HTR-8/SVneo (cell line): ENCODE measurements around the gene STXBP4.

Source experiments
- DNase-seq: peaks from one replicate; pipeline ENCODE4 v3.0.0; 2011; ENCODE audit warnings: low spot score, mixed read lengths; ENCODE audit not compliant: insufficient read length
- FAIRE-seq: peaks from 2 replicates; lab custom pipeline; 2011; peaks lifted over from hg19 to GRCh38; lab: Jason Lieb, UNC

The STXBP4 gene

DNA sequence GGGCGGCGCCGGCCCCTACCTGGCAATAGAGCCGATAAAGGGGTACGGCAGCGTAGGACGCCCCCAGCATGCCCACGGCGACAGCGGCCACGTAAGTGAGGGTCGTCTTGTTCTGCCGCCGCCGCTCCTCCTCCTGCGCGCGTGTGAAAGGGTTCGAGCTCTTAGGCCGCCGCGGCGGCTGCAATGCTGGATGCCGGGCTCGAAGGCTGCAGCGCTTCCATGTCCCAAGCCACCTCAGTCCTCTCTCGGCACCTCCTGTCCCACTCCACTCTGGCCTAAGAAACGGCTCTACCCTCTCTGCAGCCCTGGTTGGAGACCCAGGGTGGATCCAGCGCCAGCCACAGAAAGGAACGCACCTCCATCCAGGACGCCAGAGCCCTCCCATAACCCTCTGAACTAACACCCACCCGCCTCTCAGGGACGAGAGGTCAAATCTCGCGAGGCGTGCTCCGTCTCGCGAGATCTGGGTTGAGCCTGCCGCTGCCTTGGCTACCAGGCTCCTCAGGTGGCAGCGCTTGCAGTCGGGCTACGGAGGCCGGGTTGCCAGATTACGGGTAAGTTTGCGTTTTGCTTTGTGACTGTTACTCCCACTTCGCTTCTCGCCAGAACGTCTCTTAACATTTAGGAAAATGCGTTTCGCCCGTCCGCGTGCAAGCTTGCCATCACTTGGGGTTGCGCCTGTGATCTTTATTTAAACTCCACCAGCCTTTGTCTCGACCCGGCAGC is at the start of gene STXBP4, which contains the start of gene COX11:
Gene STXBP4 (plus strand): TSS at position 504 of the 726 bp plus-strand sequence. CDS start 17,455 bp downstream, outside the sequence.
Gene COX11 (minus strand): TSS at position 393 of the 726 bp plus-strand sequence. CDS start 8 bp downstream, at position 385.
- FAIRE-seq (peak; percentile 89), DNase-seq (peak; percentile 99)

- DNase-seq = no peak
- FAIRE-seq = no peak
Observed at GRCh38 chr17:54919425-54919824, 49.1 kb upstream of the STXBP4 start.

DNA sequence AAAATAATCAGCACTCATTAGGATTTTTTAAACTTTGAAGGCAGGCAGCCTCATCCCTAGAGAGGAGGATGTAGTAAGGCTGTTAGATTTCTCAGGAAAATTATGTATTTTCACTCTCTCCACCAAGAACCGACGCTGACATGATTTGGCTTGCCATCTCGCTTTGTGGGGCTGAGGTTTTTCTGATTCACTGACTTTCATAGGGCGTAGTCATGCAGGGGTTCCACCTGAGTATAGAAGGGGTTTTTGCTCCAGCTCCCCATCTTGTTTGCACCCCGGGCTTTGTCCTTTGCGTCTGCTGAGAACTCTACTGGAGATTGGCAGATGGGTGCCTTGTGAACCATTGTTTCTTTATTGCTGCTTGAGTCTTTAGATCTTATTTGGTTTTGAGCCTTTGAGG is 47.7 kb upstream of the STXBP4 start:
- FAIRE-seq (no peak), DNase-seq (no peak)

DNA sequence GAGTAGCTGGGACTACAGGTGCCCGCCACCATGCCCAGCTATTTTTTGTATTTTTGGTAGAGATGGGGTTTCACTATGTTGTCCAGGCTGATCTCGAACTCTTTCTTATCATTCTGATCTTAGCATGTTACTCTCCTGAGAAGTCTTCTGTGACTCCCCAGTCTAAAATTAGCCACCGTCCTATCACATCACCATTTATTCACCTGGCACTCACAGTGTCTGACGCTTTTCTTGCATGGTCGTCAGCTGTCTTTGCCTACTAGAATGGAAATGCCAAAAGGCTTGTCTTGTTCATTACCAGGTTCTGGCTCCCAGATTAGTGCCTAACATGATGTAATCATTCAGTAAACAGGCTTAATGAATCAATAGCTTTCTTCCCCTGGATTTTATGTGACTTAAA is 44.2 kb upstream of the STXBP4 start:
- FAIRE-seq (no peak), DNase-seq (no peak)

DNA sequence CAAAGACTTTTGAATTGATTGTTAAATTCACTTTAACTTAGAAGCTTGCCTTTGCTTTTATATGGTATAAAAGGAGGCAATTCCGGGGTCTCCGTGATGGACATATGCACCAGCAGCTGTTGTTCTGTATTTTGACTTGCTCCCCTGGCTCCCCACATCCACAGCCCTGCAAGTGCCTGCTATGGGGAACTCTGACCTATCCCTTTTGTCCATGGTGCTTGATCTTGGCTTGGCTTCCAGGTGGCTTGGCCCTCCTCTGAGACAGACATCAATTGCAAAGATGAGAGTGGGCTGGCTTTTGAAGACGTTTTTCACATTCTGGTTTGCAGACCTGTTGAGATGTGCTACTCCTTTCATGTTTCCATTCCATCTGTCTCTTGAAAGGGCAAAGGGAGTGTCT is 41.0 kb upstream of the STXBP4 start:
- FAIRE-seq (no peak), DNase-seq (no peak)

DNA sequence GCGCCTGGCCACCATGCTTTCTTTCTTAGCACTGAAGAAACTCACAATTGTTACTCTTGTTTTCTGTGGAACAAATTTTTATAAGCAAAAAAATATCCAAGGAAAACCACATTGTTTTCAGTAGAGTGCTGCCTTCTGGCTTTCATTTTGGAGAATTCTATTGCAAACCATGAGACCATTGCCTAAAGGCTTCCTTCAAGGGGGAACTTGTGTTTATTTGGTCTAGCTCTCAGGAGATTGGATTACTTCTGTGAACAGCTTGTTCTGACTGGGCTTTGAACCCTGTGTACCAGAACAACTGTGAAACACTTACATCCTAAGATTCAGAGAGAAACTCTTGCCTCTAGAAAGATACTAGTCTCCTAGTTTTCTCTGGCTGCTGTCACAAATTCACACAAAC is 35.9 kb upstream of the STXBP4 start:
- no peak for DNase-seq
- no peak for FAIRE-seq

GRCh38 chr17:54933921-54934320 is 34.6 kb upstream of the STXBP4 start:
- FAIRE-seq (no peak), DNase-seq (no peak)

GRCh38 chr17:54935471-54935870 is 33.1 kb upstream of the STXBP4 start:
- no peak for FAIRE-seq

DNA sequence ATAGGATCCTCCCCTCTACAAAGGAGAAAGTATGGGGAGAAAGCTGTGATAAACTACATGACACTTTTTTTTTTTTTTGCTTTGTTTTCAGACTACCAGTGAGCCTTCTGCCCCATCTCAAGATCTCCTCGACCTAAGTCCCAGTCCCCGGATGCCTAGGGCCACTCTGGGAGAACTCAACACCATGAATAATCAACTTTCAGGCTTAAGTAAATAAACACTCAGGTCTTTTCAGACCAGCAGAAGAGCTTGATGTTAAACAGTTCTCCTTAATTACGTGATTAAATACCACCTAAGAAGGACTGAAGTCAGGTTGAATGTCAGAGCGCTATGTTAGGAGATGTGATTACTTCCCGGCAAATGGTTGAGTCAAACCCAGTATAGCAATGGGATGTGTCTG is 31.5 kb upstream of the STXBP4 start:
- FAIRE-seq (no peak), DNase-seq (no peak)

More at GRCh38 chr17:54935471-54935870, 33.1 kb upstream of the STXBP4 start:
- no peak for DNase-seq

DNA sequence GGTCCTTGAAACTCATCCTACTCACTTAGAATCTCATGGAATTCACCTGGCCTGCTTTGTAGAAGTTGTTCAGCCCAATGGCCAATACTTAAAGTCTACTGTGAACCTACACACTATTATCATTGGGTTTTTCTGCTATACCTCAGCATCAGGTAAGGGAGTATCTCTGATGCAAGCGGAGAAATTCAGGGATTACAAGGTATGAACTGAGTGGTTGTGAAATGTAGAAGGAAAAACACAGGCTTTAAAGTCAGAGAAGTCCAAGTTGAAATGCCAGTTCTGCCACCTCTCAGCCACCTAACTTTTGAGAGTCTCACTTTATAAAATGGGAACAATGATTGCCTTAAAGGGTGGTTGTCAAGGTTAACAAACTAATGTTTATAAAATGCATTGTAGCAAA is 31.1 kb upstream of the STXBP4 start:
- no peak for FAIRE-seq

GRCh38 chr17:54941285-54941684 is 27.3 kb upstream of the STXBP4 start:
- FAIRE-seq = no peak
- no peak for DNase-seq

More for the DNA sequence above, 31.1 kb upstream of the STXBP4 start:
- no peak for DNase-seq

- FAIRE-seq (no peak), DNase-seq (no peak)
Observed at GRCh38 chr17:54944796-54945195, 23.8 kb upstream of the STXBP4 start.

- no peak for FAIRE-seq
- no peak for DNase-seq
Observed at GRCh38 chr17:54945231-54945630, 23.3 kb upstream of the STXBP4 start.

DNA sequence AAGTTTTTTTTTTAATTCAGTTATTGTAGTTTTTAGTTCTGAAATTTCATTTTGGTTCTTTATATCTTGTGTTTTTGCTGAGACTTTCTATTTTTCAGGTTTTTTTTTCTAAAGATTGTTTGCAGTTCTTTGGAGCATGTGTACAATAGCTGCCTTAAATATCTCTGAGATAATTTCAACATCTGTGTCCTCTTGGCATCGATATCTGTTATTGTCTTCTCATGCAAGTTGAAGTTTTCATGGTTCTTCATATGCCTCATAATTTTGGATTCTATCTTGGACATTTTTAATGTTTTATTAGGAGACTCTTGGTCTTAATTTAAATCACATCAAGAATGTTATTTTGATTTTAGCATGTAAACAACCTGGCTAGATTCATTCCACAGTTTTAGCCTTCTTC is 22.9 kb upstream of the STXBP4 start:
- FAIRE-seq = no peak

DNA sequence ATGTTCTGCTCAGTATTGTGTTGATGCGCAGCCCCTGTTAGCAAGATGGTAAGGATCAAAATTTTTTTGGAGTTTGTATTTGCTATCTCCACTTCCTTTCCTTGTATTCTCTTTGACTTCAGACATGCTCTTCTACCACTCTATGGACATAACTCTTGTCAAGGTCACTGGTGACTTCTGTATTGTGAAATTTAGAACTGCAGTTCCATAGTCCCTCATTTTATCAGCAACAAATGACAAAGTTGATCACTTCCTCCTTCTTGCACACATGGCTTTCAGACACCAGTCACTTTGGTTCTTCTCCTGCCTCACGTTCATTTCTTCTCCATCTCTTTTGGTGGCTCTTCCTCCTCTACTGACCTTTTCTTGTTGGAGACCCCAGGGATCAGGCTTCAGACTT is 21.2 kb upstream of the STXBP4 start:
- DNase-seq (no peak), FAIRE-seq (no peak)

More for the DNA sequence above, 22.9 kb upstream of the STXBP4 start:
- DNase-seq = no peak

GRCh38 chr17:54948380-54948779 is 20.2 kb upstream of the STXBP4 start:
- DNase-seq (peak; percentile 64), FAIRE-seq (peak; percentile 76)

DNA sequence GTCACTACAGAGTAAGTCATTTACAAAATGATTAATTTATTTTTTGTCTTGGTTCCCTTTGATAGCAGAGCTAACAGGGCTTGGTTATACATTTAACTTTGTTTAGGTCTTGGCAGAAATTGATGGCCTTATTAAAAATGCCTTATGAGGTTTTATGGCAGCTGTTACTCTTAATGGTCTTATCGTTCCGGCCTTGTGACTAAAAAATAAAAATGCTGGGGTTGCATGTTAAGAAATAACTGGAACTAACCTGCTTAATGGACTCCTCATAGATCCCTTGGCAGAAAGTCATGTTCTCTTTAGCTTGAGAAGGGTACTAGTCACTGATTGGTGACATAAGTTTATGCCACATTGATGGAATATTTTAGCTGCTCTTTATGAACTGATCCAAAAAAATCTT is 18.4 kb upstream of the STXBP4 start:
- FAIRE-seq (no peak), DNase-seq (no peak)

DNA sequence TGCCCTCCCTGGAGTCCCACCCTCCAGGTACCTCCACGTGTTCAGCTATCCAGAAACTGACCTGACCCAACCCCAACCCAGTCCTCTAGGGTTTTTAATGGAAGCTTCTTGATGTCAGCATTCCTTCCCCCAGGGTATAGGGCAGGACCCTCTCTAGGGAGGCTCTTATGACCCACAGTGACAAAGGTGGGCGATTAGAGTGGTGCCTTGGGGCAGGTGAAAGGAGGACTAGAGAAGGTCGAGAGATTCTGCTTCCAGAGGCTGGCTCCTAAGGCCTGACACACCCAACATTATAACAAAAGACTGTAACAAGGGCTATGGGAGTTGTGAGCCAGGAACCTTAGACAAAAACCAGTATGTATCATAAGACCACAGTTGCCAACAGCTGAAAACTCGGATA is 17.3 kb upstream of the STXBP4 start:
- no peak for DNase-seq
- no peak for FAIRE-seq

DNA sequence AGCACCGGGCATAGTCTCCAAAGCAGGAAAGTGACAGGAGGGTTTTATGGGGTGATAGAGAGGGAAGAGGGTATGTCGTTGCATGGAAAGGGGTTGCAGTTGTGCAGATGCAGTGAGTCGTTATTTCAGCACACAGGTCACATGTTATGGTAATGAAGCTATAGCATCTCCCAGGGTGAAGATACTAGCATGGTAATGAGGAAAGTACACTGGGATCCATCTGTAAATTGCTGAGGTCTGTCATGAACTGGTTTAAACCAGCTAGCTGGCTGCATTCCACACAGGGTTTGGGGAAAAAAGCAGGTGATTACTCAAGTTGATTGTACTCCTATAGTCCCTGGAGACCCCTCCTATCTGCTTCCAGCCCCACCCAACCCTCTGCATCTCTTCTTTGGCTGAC is 11.8 kb upstream of the STXBP4 start:
- FAIRE-seq (no peak), DNase-seq (no peak)

- peak; percentile 46 for DNase-seq
- no peak for FAIRE-seq
Observed at GRCh38 chr17:54967621-54968261, 824 bp upstream of the STXBP4 start.

DNA sequence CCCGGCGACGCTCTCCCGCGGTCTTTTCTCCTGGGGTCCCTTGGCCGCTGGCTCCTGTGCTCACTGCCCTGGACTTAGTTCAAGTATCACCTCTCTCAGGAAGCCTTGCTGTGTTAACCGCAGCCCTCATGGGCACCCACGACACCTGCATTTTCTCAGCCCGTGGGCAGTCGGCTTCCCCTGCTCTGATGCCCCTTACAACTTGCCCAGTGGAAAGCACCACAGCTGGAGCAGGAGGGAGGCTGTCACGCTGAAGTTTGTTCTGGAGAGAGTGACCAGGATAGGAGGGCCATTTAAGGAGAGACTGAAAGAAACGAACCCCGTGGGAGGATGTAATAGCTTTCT is 395 bp downstream of the STXBP4 start:
- peak; percentile 45 for DNase-seq
- FAIRE-seq = no peak
